Measurements from ENCODE around the gene BHLHA15. TPM values are rescaled to one million over a fixed set of nuclear protein-coding genes. Genes with fewer than 3 reads are reported as not detected.

The BHLHA15 gene
- total RNA-seq, 1 donor from 2014 or later, result not detected

DNA sequence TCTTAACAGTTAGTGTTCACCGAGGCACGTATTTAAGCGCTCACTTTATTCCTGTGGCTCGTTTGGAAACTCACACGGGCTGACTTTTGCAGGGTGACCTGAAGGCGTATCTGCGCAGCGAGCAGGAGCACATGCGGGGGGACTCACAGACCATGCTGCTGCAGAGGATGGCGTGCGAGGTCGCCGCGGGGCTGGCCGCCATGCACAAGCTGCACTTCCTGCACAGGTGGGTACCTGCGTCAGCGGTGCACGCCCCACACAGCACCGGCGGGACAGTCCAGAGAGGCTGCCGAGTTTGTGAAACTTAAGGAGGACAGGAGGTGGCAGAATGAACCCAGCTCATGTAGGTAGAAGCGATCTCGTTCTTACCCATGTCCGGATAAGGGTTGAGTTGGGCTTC is 39.8 kb upstream of the BHLHA15 start:
- Histone ChIP-seq H3K36me3 (peaks cover 31% of the 10 kb centered on the region), H3K27me3 (ENCODE audit: low read depth) (no peaks in the 10 kb centered on the region), H3K4me3 (no peak overlapping the region), H3K27ac (replicated peaks) (no peak overlapping the region), H3K4me1 (peaks cover 36% of the 10 kb centered on the region), H3K9me3 (replicated peaks) (no peaks in the 10 kb centered on the region)
- intact Hi-C loops (cut with micrococcal nuclease), result no loop called here
- no peak for TF ChIP-seq CTCF (IDR thresholded peaks at IDR 0.05; ENCODE audit: borderline replicate concordance)
- DNase-seq, result no peak

DNA sequence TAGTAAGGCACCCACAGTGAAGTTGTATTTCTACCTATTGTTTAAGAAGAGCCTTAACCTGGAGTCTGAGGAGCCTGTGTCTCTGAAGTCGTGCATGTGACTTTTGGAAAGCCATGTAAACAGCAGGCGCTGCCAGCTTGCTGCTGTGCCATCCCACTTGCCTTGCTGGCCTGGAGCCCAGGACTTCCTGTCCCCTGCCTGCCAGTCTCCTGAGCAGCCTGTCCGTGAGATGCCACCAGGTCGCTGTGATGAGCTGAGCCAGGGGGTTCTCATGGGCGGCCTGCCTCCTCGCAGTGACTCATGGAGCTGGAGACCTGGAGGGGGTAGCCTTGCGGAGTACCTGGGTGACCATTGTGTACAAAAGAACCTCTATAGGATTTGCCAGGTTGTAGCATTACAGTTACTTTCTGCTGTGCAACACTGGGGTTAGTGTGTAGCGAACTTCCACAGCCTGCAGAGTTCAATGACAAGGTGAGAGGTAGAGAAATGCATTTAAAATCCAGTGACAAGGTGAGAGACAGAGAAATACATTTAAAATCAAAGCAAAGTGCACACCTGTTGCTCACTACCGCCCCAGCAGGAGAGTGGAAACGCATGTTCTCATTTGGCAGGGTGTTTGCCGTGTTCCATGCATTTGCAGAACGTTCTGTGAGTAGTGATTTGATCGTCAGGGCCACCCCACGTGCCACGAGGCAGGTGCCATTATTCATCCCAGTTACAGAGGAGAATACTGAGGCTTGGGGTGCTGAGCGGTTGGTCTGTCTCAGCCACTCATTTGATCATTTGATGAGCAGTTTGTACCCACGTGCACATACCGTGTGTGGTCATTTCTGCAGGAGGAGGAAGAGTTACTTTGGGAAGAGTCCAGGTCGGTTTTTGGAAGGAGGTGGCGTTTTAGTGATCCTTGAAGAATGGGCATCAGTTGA is 36.6 kb upstream of the BHLHA15 start:
- peaks cover 35% of the 10 kb centered on the region for H3K36me3 ChIP-seq
- peak overlapping the region; percentile 67 for H3K27ac ChIP-seq (replicated peaks)
- no peak overlapping the region for H3K4me3 ChIP-seq
- DNase-seq, result peak; percentile 63
- H3K4me1 ChIP-seq, result peaks cover 49% of the 10 kb centered on the region
- intact Hi-C loops (cut with micrococcal nuclease), result no loop called here
- H3K9me3 ChIP-seq (replicated peaks), result no peaks in the 10 kb centered on the region
- no peaks in the 10 kb centered on the region for H3K27me3 ChIP-seq (ENCODE audit: low read depth)
- TF ChIP-seq CTCF (IDR thresholded peaks at IDR 0.05; ENCODE audit: borderline replicate concordance), result no peak

GRCh38 chr7:98175260-98175940 is 35.8 kb upstream of the BHLHA15 start:
- Histone ChIP-seq H3K4me3 (no peak overlapping the region), H3K9me3 (replicated peaks) (no peaks in the 10 kb centered on the region), H3K36me3 (peaks cover 35% of the 10 kb centered on the region), H3K27ac (replicated peaks) (peak overlapping the region; percentile 67), H3K4me1 (peaks cover 44% of the 10 kb centered on the region), H3K27me3 (ENCODE audit: low read depth) (no peaks in the 10 kb centered on the region)
- no peak for DNase-seq
- no peak for TF ChIP-seq CTCF (IDR thresholded peaks at IDR 0.05; ENCODE audit: borderline replicate concordance)
- intact Hi-C loops (cut with micrococcal nuclease), result no loop called here

DNA sequence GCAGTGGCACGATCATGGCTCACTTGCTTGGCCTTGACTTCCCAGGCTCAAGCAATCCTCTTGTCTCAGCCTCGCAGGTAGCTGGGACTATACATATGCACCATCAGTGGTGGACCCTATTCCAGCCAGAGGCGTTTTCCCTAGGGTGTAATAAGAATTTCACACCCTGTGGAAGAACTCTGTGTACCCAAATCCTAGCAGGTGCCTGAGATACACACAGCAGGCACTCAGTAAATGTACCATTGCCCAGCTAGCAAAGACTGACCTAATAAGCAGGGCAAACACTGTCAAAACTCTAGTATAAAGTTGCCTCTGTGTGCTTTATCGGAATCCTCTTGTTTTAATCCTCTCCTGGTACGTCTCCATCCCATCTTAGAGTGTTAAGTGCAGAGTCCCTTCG is 33.7 kb upstream of the BHLHA15 start:
- DNase-seq, result no peak
- no peaks in the 10 kb centered on the region for H3K27me3 ChIP-seq (ENCODE audit: low read depth)
- peaks cover 44% of the 10 kb centered on the region for H3K4me1 ChIP-seq
- TF ChIP-seq CTCF (IDR thresholded peaks at IDR 0.05; ENCODE audit: borderline replicate concordance), result no peak
- peak overlapping the region; percentile 72 for H3K27ac ChIP-seq (replicated peaks)
- intact Hi-C loops (cut with micrococcal nuclease), result no loop called here
- H3K36me3 ChIP-seq, result peaks cover 21% of the 10 kb centered on the region
- no peaks in the 10 kb centered on the region for H3K9me3 ChIP-seq (replicated peaks)
- H3K4me3 ChIP-seq, result peak overlapping the region; percentile 26

DNA sequence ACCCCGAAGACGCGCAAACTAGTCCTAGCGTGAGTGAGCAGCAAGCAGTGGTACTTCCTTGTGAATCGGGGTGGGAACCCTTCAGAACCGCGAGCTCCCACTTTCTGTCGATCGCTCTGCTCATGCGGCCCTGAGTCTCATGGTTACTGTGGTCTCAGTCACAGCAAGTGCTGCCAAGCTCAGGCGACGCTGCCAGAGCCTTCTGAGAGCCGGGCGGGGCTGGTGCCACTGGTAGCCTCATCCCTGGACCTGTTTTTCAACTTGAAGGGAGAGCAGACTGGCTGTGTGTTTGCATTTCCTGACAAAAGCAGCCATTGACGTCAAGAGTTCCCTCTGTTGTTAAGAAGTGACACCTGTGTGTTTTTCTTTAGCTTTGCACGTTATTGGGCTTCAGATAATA is 32.9 kb upstream of the BHLHA15 start:
- TF ChIP-seq CTCF (IDR thresholded peaks at IDR 0.05; ENCODE audit: borderline replicate concordance), result no peak
- H3K36me3 ChIP-seq, result peaks cover 15% of the 10 kb centered on the region
- peak; percentile 70 for DNase-seq
- intact Hi-C loops (cut with micrococcal nuclease), result no loop called here
- peak overlapping the region; percentile 26 for H3K4me3 ChIP-seq
- H3K27me3 ChIP-seq (ENCODE audit: low read depth), result no peaks in the 10 kb centered on the region
- H3K4me1 ChIP-seq, result peaks cover 44% of the 10 kb centered on the region
- peak overlapping the region; percentile 72 for H3K27ac ChIP-seq (replicated peaks)
- H3K9me3 ChIP-seq (replicated peaks), result no peaks in the 10 kb centered on the region
